ENCODE measurements around the gene ZBTB16. TPM values are rescaled to one million over a fixed set of nuclear protein-coding genes. Genes with fewer than 3 reads are reported as not detected.

ZBTB16 gene
- polyA plus RNA-seq, 1 donor from 2014 or later = 9.7 TPM

- Mint-ChIP-seq H3K27ac (no peak overlapping the region), H3K9me3 (peaks cover 0 to 2% (median 0%) of the 10 kb centered on the region in 3 donors), H3K4me3 (peak overlapping the region in 1 of 4 donors; percentile 81), H3K27me3 (peaks cover 47% of the 10 kb centered on the region), H3K4me1 (peaks cover 2 to 5% (median 5%) of the 10 kb centered on the region in 3 donors), H3K36me3 (peaks cover 2% of the 10 kb centered on the region)
Measured at GRCh38 chr11:114109206-114110090, 49.9 kb downstream of the ZBTB16 start.

DNA sequence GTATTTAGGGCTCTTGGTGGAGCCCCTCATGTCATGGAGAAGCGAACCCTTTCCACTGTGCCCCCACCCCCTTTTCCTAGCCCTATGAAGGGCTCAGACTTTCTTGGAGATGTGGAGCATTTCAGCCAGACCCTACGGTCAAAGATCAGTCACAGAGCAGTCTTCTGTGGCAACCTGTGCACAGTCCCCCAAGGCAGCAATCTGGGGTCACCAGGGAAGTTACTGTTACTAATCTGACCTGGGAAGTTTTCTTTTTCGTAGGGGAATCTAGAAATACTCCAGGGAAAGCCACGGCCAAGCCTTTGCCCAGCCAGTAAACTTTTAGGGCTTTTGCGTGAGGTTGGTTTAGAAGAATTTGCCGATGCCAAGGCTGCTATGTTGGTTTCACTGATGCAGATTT is 50.6 kb downstream of the ZBTB16 start:
- Mint-ChIP-seq H3K4me3 (no peak overlapping the region), H3K27me3 (peaks cover 46% of the 10 kb centered on the region)

DNA sequence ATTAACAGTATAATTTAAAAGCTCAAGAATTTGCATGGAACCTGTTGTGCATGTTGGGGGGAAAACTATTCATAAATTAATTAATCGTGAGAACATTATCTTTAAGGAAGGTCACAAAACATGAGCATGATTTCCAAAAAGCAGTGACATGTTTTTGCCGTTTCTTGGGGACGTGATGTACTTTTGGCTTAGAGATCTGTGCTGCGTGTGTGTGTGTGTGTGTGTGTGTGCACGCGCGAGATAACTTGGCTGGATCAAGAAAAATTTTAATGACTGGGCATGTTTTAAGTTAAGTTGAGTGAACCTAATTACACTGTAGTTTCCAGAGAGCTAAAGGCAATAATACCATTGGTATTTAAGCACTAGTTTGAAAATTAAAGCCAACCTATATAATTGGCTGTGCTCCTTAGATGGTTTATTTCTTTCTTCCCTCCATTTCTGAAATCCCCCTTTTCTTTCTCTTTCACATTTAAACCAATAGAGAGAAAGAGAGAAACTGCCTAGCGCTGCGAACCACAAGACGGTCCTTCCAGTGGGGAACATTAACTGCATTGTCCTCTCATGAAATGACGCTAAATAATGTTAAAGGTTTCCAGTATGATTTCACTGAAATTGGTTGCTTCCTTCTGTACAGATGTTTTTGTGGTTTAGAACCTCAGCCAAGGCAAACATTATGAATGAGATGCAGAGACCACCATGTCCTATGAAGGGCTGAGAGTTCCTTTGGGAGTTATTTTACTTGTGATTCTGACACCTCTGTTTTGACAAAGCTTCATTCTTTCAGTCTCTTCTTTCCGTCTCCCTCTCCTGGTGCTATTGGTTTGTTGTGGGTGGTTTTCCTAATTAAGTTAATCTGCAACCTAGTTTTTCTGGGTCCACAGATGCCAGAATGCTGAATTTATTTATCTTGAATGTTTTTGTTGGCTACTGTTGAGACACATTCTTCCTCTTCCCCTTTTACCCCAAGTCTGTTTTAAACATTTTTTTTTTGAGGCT is 51.7 kb downstream of the ZBTB16 start:
- H3K36me3 Mint-ChIP-seq = peaks cover 2% of the 10 kb centered on the region
- peaks cover 46% of the 10 kb centered on the region for H3K27me3 Mint-ChIP-seq

More for the DNA sequence above, 50.6 kb downstream of the ZBTB16 start:
- H3K9me3 Mint-ChIP-seq = peaks cover 0 to 2% (median 0%) of the 10 kb centered on the region in 3 donors
- peaks cover 2% of the 10 kb centered on the region for H3K36me3 Mint-ChIP-seq
- H3K27ac Mint-ChIP-seq = no peak overlapping the region
- H3K4me1 Mint-ChIP-seq = peaks cover 0 to 5% (median 5%) of the 10 kb centered on the region in 3 donors

GRCh38 chr11:114115451-114115928 is 56.0 kb downstream of the ZBTB16 start:
- Mint-ChIP-seq H3K36me3 (peaks cover 1% of the 10 kb centered on the region), H3K4me1 (peaks cover 0 to 6% (median 5%) of the 10 kb centered on the region in 3 donors), H3K4me3 (peak overlapping the region in 1 of 4 donors; percentile 13), H3K27ac (no peak overlapping the region), H3K27me3 (peaks cover 35% of the 10 kb centered on the region), H3K9me3 (no peaks in the 10 kb centered on the region)

More for the DNA sequence above, 51.7 kb downstream of the ZBTB16 start:
- H3K4me1 Mint-ChIP-seq = peaks cover 0 to 5% (median 5%) of the 10 kb centered on the region in 3 donors
- H3K27ac Mint-ChIP-seq = no peak overlapping the region
- peak overlapping the region in 1 of 4 donors; percentile 36 for H3K4me3 Mint-ChIP-seq
- H3K9me3 Mint-ChIP-seq = peaks cover 0 to 2% (median 0%) of the 10 kb centered on the region in 3 donors

DNA sequence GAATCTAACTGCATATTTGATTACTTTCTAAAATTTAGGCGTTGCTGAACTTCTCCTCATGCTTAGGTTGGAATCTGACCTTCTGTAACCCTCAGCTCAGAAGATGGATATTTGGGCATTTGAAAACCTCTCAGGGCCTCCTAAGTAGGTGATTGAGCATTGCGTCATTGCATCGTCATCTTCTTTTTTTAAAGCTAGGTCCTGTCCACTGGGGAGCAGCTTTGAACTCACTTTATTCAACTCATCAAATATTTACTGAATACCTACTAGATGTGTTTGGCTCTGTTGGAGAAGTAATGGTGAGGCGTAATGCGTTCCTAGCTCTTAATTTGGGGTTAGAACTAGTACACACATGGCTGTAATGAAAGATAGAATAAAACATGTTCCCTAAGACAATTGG is 56.8 kb downstream of the ZBTB16 start:
- Mint-ChIP-seq H3K9me3 (no peaks in the 10 kb centered on the region), H3K36me3 (peaks cover 1% of the 10 kb centered on the region), H3K27me3 (peaks cover 33% of the 10 kb centered on the region), H3K4me3 (no peak overlapping the region), H3K27ac (no peak overlapping the region), H3K4me1 (peaks cover 0 to 5% (median 5%) of the 10 kb centered on the region in 3 donors)

DNA sequence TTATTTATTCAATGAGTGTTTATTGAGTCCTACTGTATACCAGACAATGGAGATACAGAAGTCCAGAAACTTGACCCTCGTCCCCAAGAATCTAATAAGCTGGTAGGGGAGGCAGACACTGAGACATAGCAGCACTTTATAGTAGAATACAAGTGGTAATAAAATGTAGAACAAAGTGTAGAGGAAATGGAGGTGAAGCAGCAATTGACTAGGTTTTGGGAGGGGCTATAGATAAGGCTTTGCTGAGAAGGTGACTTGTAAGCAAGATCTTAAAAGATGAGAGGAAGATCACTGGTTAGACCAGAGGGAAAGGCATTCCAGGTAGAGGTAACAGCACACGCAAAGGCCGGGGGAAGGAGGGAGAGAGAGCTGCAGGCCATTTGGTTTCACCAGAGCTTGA is 57.3 kb downstream of the ZBTB16 start:
- peaks cover 0 to 1% (median under 1%) of the 10 kb centered on the region in 3 donors for H3K4me1 Mint-ChIP-seq
- H3K36me3 Mint-ChIP-seq = peaks cover 1% of the 10 kb centered on the region
- peaks cover 28% of the 10 kb centered on the region for H3K27me3 Mint-ChIP-seq
- no peak overlapping the region for H3K27ac Mint-ChIP-seq
- H3K9me3 Mint-ChIP-seq = no peaks in the 10 kb centered on the region
- no peak overlapping the region for H3K4me3 Mint-ChIP-seq

GRCh38 chr11:114120606-114121005 is 61.1 kb downstream of the ZBTB16 start:
- H3K36me3 Mint-ChIP-seq = peaks cover 1% of the 10 kb centered on the region
- peaks cover 0 to 4% (median 0%) of the 10 kb centered on the region in 3 donors for H3K4me1 Mint-ChIP-seq
- H3K9me3 Mint-ChIP-seq = no peaks in the 10 kb centered on the region
- peaks cover 18% of the 10 kb centered on the region for H3K27me3 Mint-ChIP-seq
- peak overlapping the region in 1 of 3 donors; percentile 7 for H3K27ac Mint-ChIP-seq
- H3K4me3 Mint-ChIP-seq = no peak overlapping the region

DNA sequence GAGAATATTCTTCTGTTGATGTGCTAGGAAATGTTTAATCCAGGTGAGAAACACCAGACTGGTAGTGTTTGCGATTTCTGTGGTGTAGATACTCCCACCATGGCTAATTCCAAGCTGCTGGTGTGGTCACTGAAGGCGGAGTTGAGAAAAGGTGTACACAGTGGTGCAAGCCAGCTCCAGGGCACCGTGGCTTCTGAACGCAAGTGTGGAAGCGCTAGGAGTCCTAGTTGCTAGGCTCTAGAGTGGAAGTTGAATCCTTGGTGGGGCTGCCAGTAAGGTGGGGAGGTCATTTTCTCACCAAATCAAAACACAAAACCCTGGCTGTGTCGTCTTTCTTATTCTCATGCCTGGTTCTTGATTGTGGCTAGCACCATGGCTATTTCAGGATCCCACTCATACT is 61.6 kb downstream of the ZBTB16 start:
- H3K36me3 Mint-ChIP-seq = peaks cover 1% of the 10 kb centered on the region
- no peak overlapping the region for H3K27ac Mint-ChIP-seq
- peaks cover 0 to 4% (median 0%) of the 10 kb centered on the region in 3 donors for H3K4me1 Mint-ChIP-seq
- peaks cover 0 to under 1% (median 0%) of the 10 kb centered on the region in 3 donors for H3K9me3 Mint-ChIP-seq
- H3K4me3 Mint-ChIP-seq = no peak overlapping the region
- peaks cover 16% of the 10 kb centered on the region for H3K27me3 Mint-ChIP-seq

DNA sequence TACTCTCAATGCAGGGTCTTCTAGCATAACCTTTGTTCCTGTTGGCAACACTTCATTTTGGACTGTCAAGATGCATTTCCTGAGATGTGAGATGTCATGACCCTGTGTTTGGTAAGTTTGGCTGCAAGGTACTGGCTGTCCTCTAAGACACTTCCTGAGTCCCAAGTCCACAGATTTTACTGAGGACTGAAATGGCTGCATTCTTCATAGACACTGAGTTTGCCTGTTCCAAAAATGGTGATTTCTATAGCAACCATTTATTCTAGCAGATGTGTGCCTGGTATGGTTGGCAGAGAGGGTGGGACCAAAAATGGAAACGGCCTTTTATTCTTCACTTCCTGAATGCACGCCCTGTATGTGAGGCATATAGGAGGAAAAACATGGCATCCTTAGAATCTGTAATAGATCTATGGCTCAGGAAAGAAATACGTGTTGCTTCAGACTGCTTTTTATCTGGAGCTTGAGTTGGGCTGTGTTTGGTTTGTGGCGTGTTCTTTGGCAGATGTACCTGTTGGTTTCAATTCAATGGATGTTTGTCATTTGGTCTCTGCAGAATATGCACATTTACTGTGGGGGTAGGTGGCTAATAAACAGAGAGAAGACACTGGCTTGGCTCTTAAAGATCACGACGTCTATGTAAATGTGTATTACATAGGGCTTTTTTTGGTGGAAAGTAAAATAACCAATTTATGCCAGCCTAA is 62.4 kb downstream of the ZBTB16 start:
- peaks cover 0 to 4% (median 0%) of the 10 kb centered on the region in 3 donors for H3K4me1 Mint-ChIP-seq
- H3K27me3 Mint-ChIP-seq = peaks cover 16% of the 10 kb centered on the region
- peaks cover 0 to 4% (median 0%) of the 10 kb centered on the region in 3 donors for H3K9me3 Mint-ChIP-seq
- H3K27ac Mint-ChIP-seq = no peak overlapping the region
- H3K4me3 Mint-ChIP-seq = no peak overlapping the region
- H3K36me3 Mint-ChIP-seq = no peaks in the 10 kb centered on the region

- H3K4me1 Mint-ChIP-seq = peaks cover 0 to 4% (median 0%) of the 10 kb centered on the region in 3 donors
- peak overlapping the region in 1 of 3 donors; percentile 27 for H3K27ac Mint-ChIP-seq
- H3K36me3 Mint-ChIP-seq = no peaks in the 10 kb centered on the region
- peaks cover 0 to 4% (median 0%) of the 10 kb centered on the region in 3 donors for H3K9me3 Mint-ChIP-seq
- peaks cover 22% of the 10 kb centered on the region for H3K27me3 Mint-ChIP-seq
- H3K4me3 Mint-ChIP-seq = no peak overlapping the region
Measured at GRCh38 chr11:114122686-114123085, 63.2 kb downstream of the ZBTB16 start.

DNA sequence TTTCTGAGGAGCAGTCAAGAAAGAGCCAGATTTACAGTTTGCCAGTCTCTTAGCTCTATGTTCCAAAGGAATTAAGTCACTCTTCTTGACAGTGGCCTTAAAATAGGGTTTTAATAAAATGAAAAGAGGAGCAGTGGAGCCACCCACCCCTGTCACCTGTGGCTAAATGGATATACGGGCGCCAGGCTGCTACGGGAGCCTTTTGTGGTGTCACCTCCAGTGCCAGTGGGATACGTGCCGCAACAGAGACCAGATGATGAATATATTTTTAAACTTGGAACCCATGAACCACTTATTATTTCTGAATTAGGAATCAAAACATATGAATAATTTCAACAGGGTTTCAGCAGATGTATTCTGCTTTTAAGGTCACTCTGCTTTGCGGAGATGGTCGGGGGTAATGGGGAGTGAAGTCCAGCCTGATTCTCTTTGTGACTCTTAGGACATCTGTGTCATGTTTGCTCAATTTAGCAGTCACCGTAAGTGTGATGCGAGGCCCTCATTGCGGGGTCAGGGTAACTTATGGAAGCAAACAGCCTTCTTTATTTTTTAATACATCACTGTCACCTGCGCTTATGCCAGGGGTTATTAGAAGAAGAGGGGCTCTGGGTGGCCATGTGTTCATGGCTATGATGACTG is 64.3 kb downstream of the ZBTB16 start:
- Mint-ChIP-seq H3K4me3 (no peak overlapping the region), H3K27ac (peak overlapping the region in 1 of 3 donors; percentile 57), H3K27me3 (peaks cover 22% of the 10 kb centered on the region), H3K9me3 (peaks cover 0 to 4% (median 0%) of the 10 kb centered on the region in 3 donors), H3K36me3 (no peaks in the 10 kb centered on the region), H3K4me1 (peaks cover 0 to 4% (median 0%) of the 10 kb centered on the region in 3 donors)

GRCh38 chr11:114124601-114125144 is 65.2 kb downstream of the ZBTB16 start:
- H3K9me3 Mint-ChIP-seq = peaks cover 0 to 4% (median 0%) of the 10 kb centered on the region in 3 donors
- peaks cover 1% of the 10 kb centered on the region for H3K36me3 Mint-ChIP-seq

DNA sequence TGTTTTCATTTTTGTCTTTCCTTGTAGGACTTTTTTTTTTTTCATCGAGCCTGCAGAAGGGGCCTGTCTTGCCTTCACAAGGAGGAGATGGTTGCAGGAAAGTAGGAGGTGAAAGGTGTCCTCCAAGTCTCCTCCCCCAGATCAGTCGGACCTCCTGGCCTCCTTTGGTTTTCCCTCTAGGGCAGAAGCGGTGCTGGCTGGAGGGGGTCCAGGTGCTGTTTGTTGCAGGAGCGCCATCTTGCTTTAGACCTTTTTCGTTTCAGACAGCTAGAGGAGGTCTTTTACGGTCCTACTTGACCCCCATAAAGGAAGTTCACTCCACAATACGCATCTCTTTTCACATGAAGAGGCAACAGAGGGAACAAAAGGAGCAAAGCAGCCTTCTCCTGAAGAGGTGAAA is 66.0 kb downstream of the ZBTB16 start:
- H3K4me1 Mint-ChIP-seq = peaks cover 0 to 3% (median 0%) of the 10 kb centered on the region in 3 donors
- no peak overlapping the region for H3K4me3 Mint-ChIP-seq
- peaks cover 18% of the 10 kb centered on the region for H3K27me3 Mint-ChIP-seq
- peak overlapping the region in 1 of 3 donors; percentile 28 for H3K27ac Mint-ChIP-seq
- H3K36me3 Mint-ChIP-seq = peaks cover 3% of the 10 kb centered on the region
- H3K9me3 Mint-ChIP-seq = peaks cover 0 to 4% (median 0%) of the 10 kb centered on the region in 3 donors

More at GRCh38 chr11:114124601-114125144, 65.2 kb downstream of the ZBTB16 start:
- Mint-ChIP-seq H3K4me3 (peak overlapping the region in 1 of 4 donors; percentile 69), H3K27me3 (peaks cover 21% of the 10 kb centered on the region), H3K27ac (peak overlapping the region in 1 of 3 donors; percentile 57), H3K4me1 (peaks cover 0 to 3% (median 0%) of the 10 kb centered on the region in 3 donors)

All from IgD-negative memory B cell (primary cell).